ENCODE data around the gene WDR4. TPM values are rescaled to one million over a fixed set of nuclear protein-coding genes. Genes with fewer than 3 reads are reported as not detected.

The WDR4 gene
- total and polyA plus RNA-seq, 9 of the 15 experiments (the other 6 are each of a cell fraction or from before 2014, with no cell fraction given), result 5.4 to 95.4 (median 32.1) TPM

DNA sequence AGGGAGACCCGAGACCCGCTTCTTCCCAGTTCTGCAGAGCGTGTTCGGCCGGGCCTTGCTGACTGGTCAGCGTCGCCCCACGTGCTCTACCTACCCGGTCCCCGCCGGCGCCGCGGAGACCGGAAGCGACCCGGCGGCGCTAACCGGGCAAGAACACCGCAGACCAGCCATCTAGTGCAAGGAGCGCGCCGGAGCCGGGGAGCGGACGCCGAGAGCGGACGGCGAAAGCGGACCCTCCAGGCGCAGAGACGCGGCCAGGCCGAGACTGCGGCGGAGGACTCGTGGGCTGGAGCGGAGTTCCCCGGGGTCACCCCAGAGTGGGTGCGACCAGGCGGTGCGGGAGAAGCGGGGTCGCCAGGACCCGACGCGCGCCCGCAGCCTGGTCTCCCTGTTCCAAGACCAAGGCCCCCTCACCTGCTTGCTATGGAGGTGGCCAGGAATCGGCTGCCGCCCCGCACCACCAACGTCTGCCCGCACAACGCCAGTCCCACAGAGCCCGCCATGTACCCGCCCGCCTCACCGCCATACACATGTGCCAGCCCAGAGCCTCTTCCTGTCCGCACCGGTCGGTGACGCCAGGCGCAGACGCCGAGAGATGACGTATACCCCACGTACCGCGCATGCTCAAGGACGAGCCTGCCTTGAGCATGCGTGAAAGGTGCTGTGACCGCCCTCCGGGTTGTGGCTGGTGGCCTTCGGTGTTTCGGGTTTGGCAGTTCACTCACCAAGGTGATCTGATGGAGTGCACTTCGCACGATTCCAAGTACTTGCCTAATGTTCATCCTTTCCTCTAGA is at the start of gene WDR4 (continued):
- TF ChIP-seq ZNF707 (CRISPR knock-in tag; conservative IDR thresholded peaks at IDR 0.05) (no peak; the same call in 1 of the 2 replicates), CBFA2T2 (conservative IDR thresholded peaks at IDR 0.05) (peak; percentile 58), MYBL2 (IDR thresholded peaks at IDR 0.05; ENCODE audit: low read depth) (no peak), MYBL2 (CRISPR knock-in tag; IDR thresholded peaks at IDR 0.05; ENCODE audit: borderline replicate concordance) (no peak), EP400 (IDR thresholded peaks at IDR 0.05) (peak; percentile 100), SAFB (IDR thresholded peaks at IDR 0.05; ENCODE audit: borderline replicate concordance, low read depth, low read length) (peak; percentile 40; the same call in 1 of the 2 replicates), POLR2G (IDR thresholded peaks at IDR 0.05; ENCODE audit: low read depth, low read length) (peak; percentile 97), TAF9B (IDR thresholded peaks at IDR 0.05; ENCODE audit: partially characterized antibody) (peak; percentile 92), HEY1 (CRISPR knock-in tag; IDR thresholded peaks at IDR 0.05; ENCODE audit: borderline replicate concordance) (no peak), TOE1 (IDR thresholded peaks at IDR 0.05; ENCODE audit: borderline replicate concordance) (0 out of 2 replicates have a peak, but pooled peaks have one; percentile 51), TOE1 (CRISPR knock-in tag; IDR thresholded peaks at IDR 0.05; ENCODE audit: borderline replicate concordance, low read depth) (peak; percentile 12), SNRNP70 (optimal IDR thresholded peaks at IDR 0.05; ENCODE audit: low read depth, low read length) (no peak), MXI1 (IDR thresholded peaks at IDR 0.05; ENCODE audit: low read depth, low read length) (peak; percentile 100), CBX1 (IDR thresholded peaks at IDR 0.05; ENCODE audit: low read depth) (peak; percentile 38; the same call in 1 of the 2 replicates), NFIX (CRISPR knock-in tag; IDR thresholded peaks at IDR 0.05; ENCODE audit: low read depth) (no peak), CC2D1A (IDR thresholded peaks at IDR 0.05) (no peak), TARDBP (IDR thresholded peaks at IDR 0.05) (no peak), ZNF174 (CRISPR knock-in tag; IDR thresholded peaks at IDR 0.05) (no peak)
- TF ChIP-seq, protein P1, sequence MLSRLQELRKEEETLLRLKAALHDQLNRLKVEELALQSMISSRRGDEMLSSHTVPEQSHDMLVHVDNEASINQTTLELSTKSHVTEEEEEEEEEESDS (CRISPR knock-in tag; IDR thresholded peaks at IDR 0.05), result no peak
- TF ChIP-seq, protein P2, sequence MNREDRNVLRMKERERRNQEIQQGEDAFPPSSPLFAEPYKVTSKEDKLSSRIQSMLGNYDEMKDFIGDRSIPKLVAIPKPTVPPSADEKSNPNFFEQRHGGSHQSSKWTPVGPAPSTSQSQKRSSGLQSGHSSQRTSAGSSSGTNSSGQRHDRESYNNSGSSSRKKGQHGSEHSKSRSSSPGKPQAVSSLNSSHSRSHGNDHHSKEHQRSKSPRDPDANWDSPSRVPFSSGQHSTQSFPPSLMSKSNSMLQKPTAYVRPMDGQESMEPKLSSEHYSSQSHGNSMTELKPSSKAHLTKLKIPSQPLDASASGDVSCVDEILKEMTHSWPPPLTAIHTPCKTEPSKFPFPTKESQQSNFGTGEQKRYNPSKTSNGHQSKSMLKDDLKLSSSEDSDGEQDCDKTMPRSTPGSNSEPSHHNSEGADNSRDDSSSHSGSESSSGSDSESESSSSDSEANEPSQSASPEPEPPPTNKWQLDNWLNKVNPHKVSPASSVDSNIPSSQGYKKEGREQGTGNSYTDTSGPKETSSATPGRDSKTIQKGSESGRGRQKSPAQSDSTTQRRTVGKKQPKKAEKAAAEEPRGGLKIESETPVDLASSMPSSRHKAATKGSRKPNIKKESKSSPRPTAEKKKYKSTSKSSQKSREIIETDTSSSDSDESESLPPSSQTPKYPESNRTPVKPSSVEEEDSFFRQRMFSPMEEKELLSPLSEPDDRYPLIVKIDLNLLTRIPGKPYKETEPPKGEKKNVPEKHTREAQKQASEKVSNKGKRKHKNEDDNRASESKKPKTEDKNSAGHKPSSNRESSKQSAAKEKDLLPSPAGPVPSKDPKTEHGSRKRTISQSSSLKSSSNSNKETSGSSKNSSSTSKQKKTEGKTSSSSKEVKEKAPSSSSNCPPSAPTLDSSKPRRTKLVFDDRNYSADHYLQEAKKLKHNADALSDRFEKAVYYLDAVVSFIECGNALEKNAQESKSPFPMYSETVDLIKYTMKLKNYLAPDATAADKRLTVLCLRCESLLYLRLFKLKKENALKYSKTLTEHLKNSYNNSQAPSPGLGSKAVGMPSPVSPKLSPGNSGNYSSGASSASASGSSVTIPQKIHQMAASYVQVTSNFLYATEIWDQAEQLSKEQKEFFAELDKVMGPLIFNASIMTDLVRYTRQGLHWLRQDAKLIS (CRISPR knock-in tag; IDR thresholded peaks at IDR 0.05), result peak; percentile 91
- TF ChIP-seq, protein P3, sequence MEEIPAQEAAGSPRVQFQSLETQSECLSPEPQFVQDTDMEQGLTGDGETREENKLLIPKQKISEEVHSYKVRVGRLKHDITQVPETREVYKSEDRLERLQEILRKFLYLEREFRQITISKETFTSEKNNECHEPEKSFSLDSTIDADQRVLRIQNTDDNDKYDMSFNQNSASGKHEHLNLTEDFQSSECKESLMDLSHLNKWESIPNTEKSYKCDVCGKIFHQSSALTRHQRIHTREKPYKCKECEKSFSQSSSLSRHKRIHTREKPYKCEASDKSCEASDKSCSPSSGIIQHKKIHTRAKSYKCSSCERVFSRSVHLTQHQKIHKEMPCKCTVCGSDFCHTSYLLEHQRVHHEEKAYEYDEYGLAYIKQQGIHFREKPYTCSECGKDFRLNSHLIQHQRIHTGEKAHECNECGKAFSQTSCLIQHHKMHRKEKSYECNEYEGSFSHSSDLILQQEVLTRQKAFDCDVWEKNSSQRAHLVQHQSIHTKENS (CRISPR knock-in tag; IDR thresholded peaks at IDR 0.05), result no peak
- TF ChIP-seq, protein P4, sequence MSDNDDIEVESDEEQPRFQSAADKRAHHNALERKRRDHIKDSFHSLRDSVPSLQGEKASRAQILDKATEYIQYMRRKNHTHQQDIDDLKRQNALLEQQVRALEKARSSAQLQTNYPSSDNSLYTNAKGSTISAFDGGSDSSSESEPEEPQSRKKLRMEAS (CRISPR knock-in tag; IDR thresholded peaks at IDR 0.05), result peak; percentile 99
- TF ChIP-seq, protein P5, sequence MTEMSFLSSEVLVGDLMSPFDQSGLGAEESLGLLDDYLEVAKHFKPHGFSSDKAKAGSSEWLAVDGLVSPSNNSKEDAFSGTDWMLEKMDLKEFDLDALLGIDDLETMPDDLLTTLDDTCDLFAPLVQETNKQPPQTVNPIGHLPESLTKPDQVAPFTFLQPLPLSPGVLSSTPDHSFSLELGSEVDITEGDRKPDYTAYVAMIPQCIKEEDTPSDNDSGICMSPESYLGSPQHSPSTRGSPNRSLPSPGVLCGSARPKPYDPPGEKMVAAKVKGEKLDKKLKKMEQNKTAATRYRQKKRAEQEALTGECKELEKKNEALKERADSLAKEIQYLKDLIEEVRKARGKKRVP (CRISPR knock-in tag; IDR thresholded peaks at IDR 0.05), result no peak
